ENCODE results near the gene PTPRD.

The PTPRD gene

GRCh38 chr9:8855046-8855445 lies 1757.8 kb downstream of the PTPRD start:
- TF ChIP-seq CTCF (IDR thresholded peaks at IDR 0.05; ENCODE audit: low read depth, low read length, missing control alignments) = peak; percentile 83
- H3K4me3 ChIP-seq (ENCODE audit: low read depth, low read length) = no peak overlapping the region
- in situ Hi-C loops (cut with HindIII; ENCODE audit: low sequenced_read_pairs) = no loop called here
- DNase-seq (ENCODE audit: low read depth) = no peak

- no peak for TF ChIP-seq CTCF (IDR thresholded peaks at IDR 0.05; ENCODE audit: low read depth, low read length, missing control alignments)
- no peak overlapping the region for H3K4me3 ChIP-seq (ENCODE audit: low read depth, low read length)
- no peak for DNase-seq (ENCODE audit: low read depth)
- in situ Hi-C loops (cut with HindIII; ENCODE audit: low sequenced_read_pairs) = no loop called here
Measured at GRCh38 chr9:8852301-8852864, 1760.4 kb downstream of the PTPRD start.

- no peak for TF ChIP-seq CTCF (IDR thresholded peaks at IDR 0.05; ENCODE audit: low read depth, low read length, missing control alignments)
- no peak overlapping the region for H3K4me3 ChIP-seq (ENCODE audit: low read depth, low read length)
- DNase-seq (ENCODE audit: low read depth) = no peak
- in situ Hi-C loops (cut with HindIII; ENCODE audit: low sequenced_read_pairs) = no loop called here
Measured at GRCh38 chr9:8850914-8851313, 1761.9 kb downstream of the PTPRD start.

GRCh38 chr9:8845808-8846207 lies 1767.0 kb downstream of the PTPRD start:
- in situ Hi-C loops (cut with HindIII; ENCODE audit: low sequenced_read_pairs) = loop anchor here (25.0 kb wide), 1 partner anchor 109 kb away; no protein-coding TSS in a partner anchor
- no peak overlapping the region for H3K4me3 ChIP-seq (ENCODE audit: low read depth, low read length)
- TF ChIP-seq CTCF (IDR thresholded peaks at IDR 0.05; ENCODE audit: low read depth, low read length, missing control alignments) = no peak
- DNase-seq (ENCODE audit: low read depth) = no peak

- in situ Hi-C loops (cut with HindIII; ENCODE audit: low sequenced_read_pairs) = loop anchor here (25.0 kb wide), 1 partner anchor 108 kb away; no protein-coding TSS in a partner anchor
- H3K4me3 ChIP-seq (ENCODE audit: low read depth, low read length) = no peak overlapping the region
- no peak for TF ChIP-seq CTCF (IDR thresholded peaks at IDR 0.05; ENCODE audit: low read depth, low read length, missing control alignments)
- DNase-seq (ENCODE audit: low read depth) = no peak
Measured at GRCh38 chr9:8845376-8845775, 1767.4 kb downstream of the PTPRD start.

GRCh38 chr9:8844549-8844948 lies 1768.3 kb downstream of the PTPRD start:
- no peak for TF ChIP-seq CTCF (IDR thresholded peaks at IDR 0.05; ENCODE audit: low read depth, low read length, missing control alignments)
- DNase-seq (ENCODE audit: low read depth) = no peak
- in situ Hi-C loops (cut with HindIII; ENCODE audit: low sequenced_read_pairs) = loop anchor here (25.0 kb wide), 1 partner anchor 107 kb away; no protein-coding TSS in a partner anchor
- H3K4me3 ChIP-seq (ENCODE audit: low read depth, low read length) = no peak overlapping the region
